ENCODE measurements around the gene FATE1.

Gene FATE1

GRCh38 chrX:151711787-151712186 is 4.0 kb upstream of the FATE1 start:
- no peak for DNase-seq (ENCODE audit: low spot score)
- no peak for TF ChIP-seq CTCF (conservative IDR thresholded peaks at IDR 0.05; ENCODE audit: low read depth)
- H3K27ac ChIP-seq, result no peak overlapping the region
- ChIA-PET POLR2A (ENCODE audit: low non-redundant PET) (no interaction called here), CTCF (no interaction called here)

GRCh38 chrX:151712253-151712652 is 3.6 kb upstream of the FATE1 start:
- POLR2A ChIA-PET (ENCODE audit: low non-redundant PET), result no interaction called here
- no peak for DNase-seq (ENCODE audit: low spot score)
- CTCF ChIA-PET, result interaction anchor here (0.5 to 0.6 kb wide), 2 partner anchors 424 to 862 kb away, joined by 3 to 4 read pairs; no protein-coding TSS in a partner anchor
- no peak overlapping the region for H3K27ac ChIP-seq
- TF ChIP-seq CTCF (conservative IDR thresholded peaks at IDR 0.05; ENCODE audit: low read depth), result no peak

GRCh38 chrX:151713849-151714248 is 2.0 kb upstream of the FATE1 start:
- peak; percentile 14; the same call in 1 of the 2 replicates for TF ChIP-seq CTCF (conservative IDR thresholded peaks at IDR 0.05; ENCODE audit: low read depth)
- POLR2A ChIA-PET (ENCODE audit: low non-redundant PET), result no interaction called here
- CTCF ChIA-PET, result no interaction called here
- DNase-seq (ENCODE audit: low spot score), result peak; percentile 10
- H3K27ac ChIP-seq, result no peak overlapping the region

- DNase-seq (ENCODE audit: low spot score), result no peak
- no peak overlapping the region for H3K27ac ChIP-seq
- ChIA-PET POLR2A (ENCODE audit: low non-redundant PET) (no interaction called here), CTCF (no interaction called here)
- no peak for TF ChIP-seq CTCF (conservative IDR thresholded peaks at IDR 0.05; ENCODE audit: low read depth)
Observed at GRCh38 chrX:151714362-151714761, 1.5 kb upstream of the FATE1 start.

- no peak overlapping the region for H3K27ac ChIP-seq
- CTCF ChIA-PET, result no interaction called here
- TF ChIP-seq CTCF (conservative IDR thresholded peaks at IDR 0.05; ENCODE audit: low read depth), result no peak
- POLR2A ChIA-PET (ENCODE audit: low non-redundant PET), result no interaction called here
- DNase-seq (ENCODE audit: low spot score), result no peak
Observed at GRCh38 chrX:151722241-151722846, 6.5 kb downstream of the FATE1 start.

- no peak for TF ChIP-seq CTCF (conservative IDR thresholded peaks at IDR 0.05; ENCODE audit: low read depth)
- ChIA-PET CTCF (no interaction called here), POLR2A (ENCODE audit: low non-redundant PET) (no interaction called here)
- H3K27ac ChIP-seq, result no peak overlapping the region
- DNase-seq (ENCODE audit: low spot score), result no peak
Observed at GRCh38 chrX:151723156-151723760, 7.4 kb downstream of the FATE1 start.

Data from RWPE1 (cell line).